ENCODE results near the gene SLMAP.

DNA sequence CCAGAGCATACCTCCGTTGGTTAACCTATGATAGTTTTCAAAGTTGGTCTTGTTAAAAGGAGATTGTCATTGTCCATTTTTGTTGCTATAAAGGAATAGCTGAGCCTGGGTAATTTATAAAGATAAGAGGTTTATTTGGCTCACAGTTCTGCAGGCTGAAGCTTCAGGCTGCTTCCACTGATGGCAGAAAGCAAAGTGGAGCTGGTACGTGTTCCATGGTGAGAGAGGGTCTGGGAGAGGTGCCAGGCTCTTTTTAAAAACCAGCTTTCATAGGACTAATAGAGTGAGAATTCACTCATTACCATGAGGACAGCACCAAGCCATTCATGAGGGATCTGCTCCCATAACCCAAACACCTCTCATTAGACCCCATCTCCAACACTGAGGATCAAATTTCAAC, 107.3 kb downstream of the SLMAP start:
- TF ChIP-seq CTCF (IDR thresholded peaks at IDR 0.05) (no peak), POLR2A (IDR thresholded peaks at IDR 0.05) (no peak)
